ENCODE data around the gene FRZB.
"Not testable (repeated sequence)": the region's sequence is repeated elsewhere in the genome, so short reads cannot be mapped to it uniquely, and the experiment has no call there.

FRZB gene

DNA sequence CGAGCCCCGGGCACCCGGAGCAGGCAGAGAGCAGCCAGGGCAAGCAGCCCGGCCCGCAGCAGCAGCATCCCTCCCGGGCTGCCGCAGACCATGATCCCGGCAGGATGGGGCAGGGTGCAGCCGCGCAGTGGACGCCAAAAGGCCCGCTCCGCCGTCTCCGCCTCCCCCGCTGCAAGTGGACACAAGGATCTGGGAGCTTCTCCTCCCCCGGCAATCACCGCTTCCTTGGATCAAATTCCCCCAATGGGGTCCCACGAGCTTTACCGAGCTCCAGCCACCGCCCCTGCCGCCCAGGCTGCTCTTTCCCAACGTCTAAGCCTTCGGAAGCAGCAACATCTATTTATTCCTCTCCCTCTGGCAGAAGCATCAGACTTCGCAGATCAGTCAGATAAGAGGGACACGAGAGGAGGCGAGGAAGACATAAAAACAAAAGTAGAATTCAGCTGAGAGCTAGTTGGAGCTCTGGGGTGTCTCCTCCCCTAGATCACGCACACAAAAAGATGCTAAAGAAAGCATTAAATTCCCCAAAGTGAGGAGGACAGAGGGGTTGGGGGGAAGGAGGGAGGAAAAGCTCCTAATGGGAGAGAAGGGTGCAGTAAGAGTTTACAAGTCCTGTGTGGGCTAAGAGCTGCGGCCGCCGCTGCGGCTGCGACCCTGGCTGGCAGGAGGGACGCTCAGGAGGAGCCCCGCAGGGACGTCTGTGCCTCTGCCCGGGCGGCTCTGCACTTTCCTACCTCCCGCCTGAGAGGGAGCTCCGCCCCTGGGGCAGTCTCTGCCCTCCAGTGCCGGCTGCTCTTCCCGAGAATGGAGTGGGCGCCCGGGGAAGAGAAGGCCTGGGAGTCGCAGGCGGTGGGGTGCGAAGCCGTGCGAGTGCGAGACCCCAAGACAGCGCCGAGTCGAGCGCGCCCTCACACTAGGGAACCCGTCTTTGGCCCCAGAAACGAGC, at the start of gene FRZB:
TSS of gene FRZB (minus strand) at position 177 of the 946 bp plus-strand sequence. CDS start at position 92, 85 bp downstream.
- DNase-seq = peak in 1 of 2 experiments; percentile 13

DNA sequence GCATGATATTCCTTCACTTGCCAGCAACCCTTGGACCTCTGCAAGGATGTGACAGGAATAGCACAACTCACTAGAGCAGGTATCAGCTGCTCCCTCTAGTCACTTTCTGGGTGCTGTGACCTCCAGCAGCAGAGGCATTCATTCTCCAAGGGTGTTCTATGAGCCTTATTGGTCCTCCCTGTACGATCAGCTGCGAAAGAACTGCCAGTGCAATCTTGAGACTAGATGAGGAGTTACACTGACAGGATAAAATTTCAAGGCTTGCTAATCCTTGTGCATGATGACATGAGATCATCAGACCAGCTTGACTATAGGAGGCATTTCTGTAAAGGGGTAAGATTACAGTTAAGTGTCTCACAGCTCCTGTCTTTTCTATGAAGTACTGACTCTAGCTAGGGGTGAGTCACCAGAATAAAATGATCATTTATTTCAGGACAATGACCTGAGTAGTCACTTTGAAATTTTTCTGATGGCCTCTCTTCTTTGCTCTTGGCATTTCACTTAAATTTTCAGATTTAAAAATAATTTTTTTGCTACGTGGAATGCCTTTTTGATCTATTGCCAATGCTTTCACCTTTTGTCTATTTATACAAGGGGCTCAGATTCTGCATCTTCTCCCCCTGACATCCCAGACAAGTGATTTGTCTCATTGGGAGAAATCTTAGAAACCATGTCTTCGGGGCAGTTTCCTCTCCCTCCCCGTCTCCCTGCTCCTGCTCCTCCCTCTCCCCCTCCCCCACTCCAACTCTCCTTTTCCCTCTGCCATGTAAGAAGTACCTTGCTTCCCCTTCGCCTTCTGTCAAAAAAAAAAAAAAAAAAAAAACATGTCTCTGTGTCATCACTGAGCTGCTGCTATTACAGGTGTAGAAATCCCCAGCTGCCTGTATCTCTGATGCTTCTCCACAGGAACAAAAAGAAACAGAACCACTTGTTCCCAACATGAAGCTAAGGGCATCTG, 49.2 kb upstream of the FRZB start:
- no peak for DNase-seq

DNA sequence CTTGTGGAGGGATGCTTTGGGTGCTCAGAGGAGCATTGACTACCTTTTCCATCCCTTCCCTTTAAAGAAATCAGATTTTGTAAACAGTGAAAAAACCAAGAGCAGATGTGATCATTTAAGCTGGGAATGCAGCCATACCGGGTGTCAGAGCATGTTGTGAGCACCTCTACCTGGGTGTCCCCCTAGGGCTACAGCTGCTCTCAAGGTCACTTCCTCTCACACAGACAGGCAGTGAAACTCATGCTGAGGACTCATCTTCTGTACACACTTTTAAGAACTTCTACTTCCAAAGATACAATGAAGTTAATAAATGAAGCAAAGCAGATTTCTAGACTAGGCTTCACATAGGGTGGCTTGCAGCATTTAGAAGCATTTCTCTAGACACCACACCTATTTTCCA, 48.4 kb upstream of the FRZB start:
- DNase-seq = no peak

DNA sequence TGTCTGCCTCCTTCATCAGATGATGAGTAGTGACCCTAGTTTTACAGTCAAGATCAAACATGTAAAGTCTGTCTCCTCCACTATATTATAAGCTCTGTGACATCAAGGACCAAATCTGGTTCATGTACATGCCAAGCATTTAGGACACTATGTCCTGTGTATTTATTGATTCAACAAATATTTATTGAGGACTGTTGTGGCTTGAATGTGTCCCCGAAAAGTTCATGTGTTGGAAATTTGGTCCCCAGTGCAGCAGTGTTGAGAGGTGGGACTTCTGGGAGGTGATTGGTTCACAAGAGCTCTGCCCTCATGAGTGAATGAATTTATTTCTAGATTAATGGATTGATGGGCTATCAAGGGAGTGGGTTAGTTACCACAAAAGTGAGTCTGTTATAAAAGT, 46.6 kb upstream of the FRZB start:
- no peak for DNase-seq

- DNase-seq = no peak
Observed at GRCh38 chr2:182912518-182912915, 46.1 kb upstream of the FRZB start.

GRCh38 chr2:182911813-182912517, 45.5 kb upstream of the FRZB start:
- DNase-seq = no peak

DNA sequence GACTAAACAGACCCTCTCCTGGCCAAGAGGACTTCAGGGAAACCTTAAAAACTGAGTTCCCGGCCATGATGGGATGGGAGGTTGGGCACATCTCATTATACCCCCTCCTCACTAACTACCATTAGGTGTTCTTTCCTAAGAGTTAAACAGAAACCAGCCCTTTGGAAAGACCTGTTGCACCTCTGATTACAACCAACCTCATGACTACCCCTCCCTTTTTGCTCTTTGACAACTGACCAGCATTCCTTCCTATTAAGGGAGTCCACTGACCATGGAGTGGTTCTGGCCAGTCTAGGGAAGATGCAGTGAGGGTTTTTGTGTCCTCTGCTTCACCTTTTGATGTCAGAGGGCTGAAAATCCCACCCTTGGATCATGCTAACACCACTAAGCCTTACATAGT, 44.5 kb upstream of the FRZB start:
- no peak for DNase-seq

- no peak for DNase-seq
Observed at GRCh38 chr2:182907081-182907830, 40.8 kb upstream of the FRZB start.

GRCh38 chr2:182906454-182906853, 40.0 kb upstream of the FRZB start:
- no peak for DNase-seq

GRCh38 chr2:182904844-182905243, 38.4 kb upstream of the FRZB start:
- DNase-seq = no peak

GRCh38 chr2:182903566-182903965, 37.1 kb upstream of the FRZB start:
- no peak for DNase-seq

GRCh38 chr2:182901748-182902147, 35.3 kb upstream of the FRZB start:
- DNase-seq = no peak

GRCh38 chr2:182898718-182899117, 32.3 kb upstream of the FRZB start:
- no peak for DNase-seq

DNA sequence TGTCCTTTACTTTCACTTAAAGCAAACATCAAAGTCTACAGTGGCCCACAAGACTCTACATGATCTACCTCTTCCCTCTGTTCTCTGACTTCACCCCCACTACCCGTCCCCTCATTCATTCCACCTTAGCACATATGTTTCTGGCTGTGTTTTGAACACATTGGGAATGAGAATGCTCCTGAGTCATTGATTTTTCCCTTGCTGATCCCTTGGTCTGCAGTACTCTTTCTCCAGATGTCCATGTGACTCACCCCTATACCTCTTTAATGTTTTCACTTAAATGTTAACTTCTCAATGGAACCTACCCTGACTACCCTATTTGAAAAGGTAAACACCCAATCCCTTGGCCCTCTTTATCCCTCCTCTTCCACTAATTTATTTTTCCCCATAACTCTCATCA, 30.7 kb upstream of the FRZB start:
- no peak for DNase-seq

- DNase-seq = no peak
Observed at GRCh38 chr2:182895798-182896197, 29.4 kb upstream of the FRZB start.

GRCh38 chr2:182895169-182895568, 28.7 kb upstream of the FRZB start:
- DNase-seq = no peak

DNA sequence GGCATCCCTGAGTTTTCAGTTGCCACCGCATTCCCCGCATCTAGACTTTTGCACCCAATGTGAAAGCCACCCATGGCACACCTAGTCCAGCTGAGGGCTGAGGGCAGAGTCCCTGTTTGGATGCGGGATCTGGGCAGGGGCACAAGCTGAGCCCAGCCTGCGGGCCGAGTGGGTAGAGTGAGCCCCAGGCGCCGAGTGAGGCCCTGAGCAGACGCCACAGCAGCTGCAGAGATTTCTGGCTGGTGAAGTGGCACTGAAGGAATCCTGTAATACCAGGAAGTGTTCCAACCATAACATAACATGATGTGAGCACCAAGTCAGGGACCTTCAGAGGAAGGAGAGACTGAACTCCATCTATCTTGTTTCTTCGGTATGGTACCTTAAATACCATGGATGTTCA, 27.7 kb upstream of the FRZB start:
- DNase-seq = no peak

DNA sequence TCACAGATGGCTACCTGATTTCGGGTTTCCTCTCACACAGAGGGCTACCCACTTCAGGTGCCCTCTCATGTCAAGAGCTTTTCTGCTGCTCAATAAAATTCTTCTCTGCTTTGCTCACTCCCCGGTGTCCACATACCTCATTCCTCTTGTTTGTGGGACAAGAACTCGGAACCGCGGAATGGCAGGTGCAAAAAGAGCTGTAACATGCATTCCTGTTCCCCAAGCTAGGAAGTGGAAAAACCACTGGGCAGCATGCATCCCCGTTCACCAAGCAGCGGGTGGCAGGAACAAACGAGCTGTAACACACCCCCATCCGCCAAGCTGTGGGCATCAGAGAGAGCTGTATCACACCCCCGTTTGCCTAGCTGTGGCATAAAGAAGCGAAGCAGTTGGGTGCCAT, 27.2 kb upstream of the FRZB start:
- no peak for DNase-seq

GRCh38 chr2:182893035-182893434, 26.6 kb upstream of the FRZB start:
- DNase-seq = not testable (repeated sequence)

DNA sequence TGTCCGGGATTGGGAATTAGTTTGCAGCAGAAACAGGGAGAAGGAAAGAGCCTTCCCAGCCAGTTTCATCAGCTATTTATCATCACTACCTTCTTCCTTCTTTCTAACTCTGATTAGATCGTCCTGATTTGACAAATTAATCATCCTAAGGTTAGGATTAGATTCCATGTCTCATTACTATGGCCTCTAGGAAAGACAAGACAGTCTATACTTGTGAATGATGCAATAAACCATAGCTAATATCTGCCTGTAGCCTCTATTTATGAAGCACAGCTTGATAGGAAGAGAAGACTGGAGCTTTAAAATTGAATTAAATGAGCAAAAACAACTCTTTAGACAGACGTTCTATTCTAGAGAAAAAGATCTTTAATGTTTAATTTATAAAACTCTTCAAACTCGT, 25.2 kb upstream of the FRZB start:
- DNase-seq = no peak

GRCh38 chr2:182890773-182891378, 24.4 kb upstream of the FRZB start:
- DNase-seq = no peak

DNA sequence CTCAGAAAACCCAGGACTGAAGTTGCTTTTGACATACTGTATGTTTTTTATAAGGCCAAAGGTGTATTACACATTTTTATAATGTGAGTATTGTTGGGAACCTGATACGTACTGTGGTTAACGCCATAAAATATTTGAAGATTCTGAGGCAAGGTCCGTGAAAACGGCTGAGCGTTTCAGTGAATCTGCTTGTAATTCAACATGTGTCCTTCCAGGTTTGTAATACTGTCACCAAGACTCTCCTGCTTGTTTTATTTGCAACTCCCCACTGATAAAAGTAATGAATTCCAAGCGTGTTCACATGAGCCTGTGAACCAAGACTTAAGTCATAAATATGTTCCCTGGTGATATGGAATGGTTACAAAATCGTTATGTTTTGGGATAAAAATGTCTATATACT, 23.9 kb upstream of the FRZB start:
- no peak for DNase-seq
